RWPE2 (cell line): Measurements from ENCODE around the gene SYT17.

Experiments used
- ATAC-seq: fragments of 200-7000 bp; cut with Tn5 transposase; 3 replicates; pipeline ENCODE4 v1.9.1; 2021; ENCODE audit warnings: low read depth
- DNase-seq: peaks from one replicate; pipeline ENCODE4 v3.0.0-alpha.2; 2020; ENCODE audit warnings: low spot score
- H3K27ac ChIP-seq: fragments of 450-650 bp; 2 replicates; pipeline ENCODE4 v1.5.1; 2017; ENCODE audit warnings: mild to moderate bottlenecking; ENCODE audit not compliant: poor library complexity, severe bottlenecking
- H3K27me3 ChIP-seq: fragments of 250-450 bp; sonication (Bioruptor Pico); 2 replicates; pipeline ENCODE4 v1.5.1; 2021; ENCODE audit warnings: mild to moderate bottlenecking, moderate library complexity; ENCODE audit not compliant: insufficient read depth, poor library complexity, severe bottlenecking
- H3K36me3 ChIP-seq: fragments of 250-450 bp; sonication (Bioruptor Pico); 2 replicates; pipeline ENCODE4 v1.5.1; 2020; ENCODE audit warnings: low read depth, mild to moderate bottlenecking, moderate library complexity
- H3K4me1 ChIP-seq: fragments of 250-450 bp; sonication (Bioruptor Pico); 2 replicates; pipeline ENCODE4 v1.5.1; 2021; ENCODE audit warnings: mild to moderate bottlenecking, moderate library complexity; ENCODE audit not compliant: insufficient read depth, poor library complexity, severe bottlenecking
- H3K4me3 ChIP-seq: fragments of 250-450 bp; sonication (Bioruptor Pico); 2 replicates; pipeline ENCODE4 v1.5.1; 2021; ENCODE audit warnings: mild to moderate bottlenecking, moderate library complexity; ENCODE audit not compliant: severe bottlenecking
- H3K9me3 ChIP-seq: fragments of 250-450 bp; sonication (Bioruptor Pico); 2 replicates; pipeline ENCODE4 v1.5.1; 2021; ENCODE audit warnings: mild to moderate bottlenecking, moderate library complexity; ENCODE audit not compliant: severe bottlenecking
- TF ChIP-seq, protein P1 (sequence below): fragments of 450-650 bp; IDR thresholded peaks from one replicate; pipeline ENCODE4 v1.5.1; 2017; ENCODE audit warnings: mild to moderate bottlenecking, moderate library complexity; ENCODE audit not compliant: poor library complexity, severe bottlenecking

SYT17 gene

DNA sequence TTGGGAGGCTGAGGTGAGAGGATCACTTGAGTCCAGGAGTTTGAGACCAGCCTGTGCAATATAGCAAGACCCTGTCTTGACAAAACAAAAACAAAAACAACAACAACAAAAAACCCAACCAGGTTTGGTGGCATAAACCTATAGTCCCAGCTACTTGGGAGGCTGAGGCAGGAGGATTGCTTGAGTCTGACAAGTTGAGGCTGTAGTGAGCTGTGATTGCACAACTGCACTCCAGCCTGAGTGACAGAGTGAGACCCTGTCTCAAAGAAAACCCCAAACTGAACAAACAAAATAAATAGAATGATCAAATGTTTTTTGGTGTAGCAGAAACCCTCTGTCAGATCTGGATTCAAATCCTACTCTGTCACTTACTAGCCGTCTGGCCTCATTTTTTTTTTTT lies 16.0 kb upstream of the SYT17 start:
- Histone ChIP-seq H3K27me3 (no peaks in the 10 kb centered on the region), H3K4me1 (no peaks in the 10 kb centered on the region), H3K36me3 (no peaks in the 10 kb centered on the region), H3K4me3 (no peak overlapping the region), H3K9me3 (no peaks in the 10 kb centered on the region), H3K27ac (no peak overlapping the region)
- DNase-seq (no peak), ATAC-seq (no peak)
- TF ChIP-seq, protein P1, sequence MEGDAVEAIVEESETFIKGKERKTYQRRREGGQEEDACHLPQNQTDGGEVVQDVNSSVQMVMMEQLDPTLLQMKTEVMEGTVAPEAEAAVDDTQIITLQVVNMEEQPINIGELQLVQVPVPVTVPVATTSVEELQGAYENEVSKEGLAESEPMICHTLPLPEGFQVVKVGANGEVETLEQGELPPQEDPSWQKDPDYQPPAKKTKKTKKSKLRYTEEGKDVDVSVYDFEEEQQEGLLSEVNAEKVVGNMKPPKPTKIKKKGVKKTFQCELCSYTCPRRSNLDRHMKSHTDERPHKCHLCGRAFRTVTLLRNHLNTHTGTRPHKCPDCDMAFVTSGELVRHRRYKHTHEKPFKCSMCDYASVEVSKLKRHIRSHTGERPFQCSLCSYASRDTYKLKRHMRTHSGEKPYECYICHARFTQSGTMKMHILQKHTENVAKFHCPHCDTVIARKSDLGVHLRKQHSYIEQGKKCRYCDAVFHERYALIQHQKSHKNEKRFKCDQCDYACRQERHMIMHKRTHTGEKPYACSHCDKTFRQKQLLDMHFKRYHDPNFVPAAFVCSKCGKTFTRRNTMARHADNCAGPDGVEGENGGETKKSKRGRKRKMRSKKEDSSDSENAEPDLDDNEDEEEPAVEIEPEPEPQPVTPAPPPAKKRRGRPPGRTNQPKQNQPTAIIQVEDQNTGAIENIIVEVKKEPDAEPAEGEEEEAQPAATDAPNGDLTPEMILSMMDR: no peak

DNA sequence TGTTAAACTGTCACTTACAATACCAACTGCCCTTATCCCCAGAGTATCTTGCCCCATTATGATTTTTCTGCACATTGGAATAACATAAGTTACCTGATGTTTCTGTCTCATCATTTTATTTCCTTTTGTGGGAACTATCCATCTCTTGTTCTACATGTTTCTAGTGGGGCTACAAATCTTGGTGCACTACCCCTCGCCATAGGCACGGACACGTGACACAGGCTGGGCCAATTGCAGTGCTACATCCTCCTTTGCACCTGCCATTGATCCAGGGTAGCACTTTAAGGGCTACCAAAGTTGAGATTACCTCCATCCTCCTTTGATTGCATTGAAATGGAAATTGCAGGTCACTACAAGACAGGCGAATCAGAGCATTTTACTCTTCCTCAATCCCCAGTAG lies 14.2 kb upstream of the SYT17 start:
- H3K4me1 ChIP-seq: no peaks in the 10 kb centered on the region
- H3K4me3 ChIP-seq: no peak overlapping the region
- H3K9me3 ChIP-seq: no peaks in the 10 kb centered on the region
- TF ChIP-seq, protein P1: no peak
- no peak for DNase-seq
- H3K36me3 ChIP-seq: no peaks in the 10 kb centered on the region
- no peak overlapping the region for H3K27ac ChIP-seq
- ATAC-seq: no peak
- no peaks in the 10 kb centered on the region for H3K27me3 ChIP-seq

GRCh38 chr16:19162085-19162484 lies 6.0 kb upstream of the SYT17 start:
- Histone ChIP-seq H3K27me3 (no peaks in the 10 kb centered on the region), H3K36me3 (no peaks in the 10 kb centered on the region), H3K9me3 (no peaks in the 10 kb centered on the region), H3K27ac (no peak overlapping the region), H3K4me3 (no peak overlapping the region), H3K4me1 (peaks cover 9% of the 10 kb centered on the region)
- no peak for ATAC-seq
- DNase-seq: no peak
- TF ChIP-seq, protein P1: no peak

- Histone ChIP-seq H3K9me3 (no peaks in the 10 kb centered on the region), H3K36me3 (no peaks in the 10 kb centered on the region), H3K27ac (no peak overlapping the region), H3K27me3 (no peaks in the 10 kb centered on the region), H3K4me1 (peaks cover 9% of the 10 kb centered on the region), H3K4me3 (no peak overlapping the region)
- DNase-seq (no peak), ATAC-seq (no peak)
- TF ChIP-seq, protein P1: no peak
Observed at GRCh38 chr16:19163215-19163614, 4.8 kb upstream of the SYT17 start.

GRCh38 chr16:19164285-19164684 lies 3.8 kb upstream of the SYT17 start:
- Histone ChIP-seq H3K4me3 (no peak overlapping the region), H3K9me3 (no peaks in the 10 kb centered on the region), H3K4me1 (peaks cover 9% of the 10 kb centered on the region), H3K27me3 (no peaks in the 10 kb centered on the region), H3K36me3 (no peaks in the 10 kb centered on the region), H3K27ac (no peak overlapping the region)
- TF ChIP-seq, protein P1: no peak
- DNase-seq: no peak
- no peak for ATAC-seq
